Measurements from ENCODE around the gene CD82.

CD82 gene

GRCh38 chr11:44561964-44562734 lies 3.3 kb upstream of the CD82 start:
- DNase-seq, result no peak

GRCh38 chr11:44562845-44563460 lies 2.5 kb upstream of the CD82 start:
- no peak for DNase-seq

- no peak for DNase-seq
Observed at GRCh38 chr11:44563711-44564110, 1.8 kb upstream of the CD82 start.

- peak; percentile 87 for DNase-seq
Observed at GRCh38 chr11:44564166-44564565, 1.3 kb upstream of the CD82 start.

- peak; percentile 74 for DNase-seq
Observed at GRCh38 chr11:44564670-44565210, 723 bp upstream of the CD82 start.

GRCh38 chr11:44565953-44566949 lies 788 bp downstream of the CD82 start:
- peak; percentile 33 for DNase-seq

GRCh38 chr11:44566952-44567875 lies 1.8 kb downstream of the CD82 start:
- DNase-seq, result no peak

- DNase-seq, result no peak
Observed at GRCh38 chr11:44567876-44568256, 2.4 kb downstream of the CD82 start.

GRCh38 chr11:44568331-44568657 lies 2.8 kb downstream of the CD82 start:
- DNase-seq, result no peak

GRCh38 chr11:44568658-44569473 lies 3.4 kb downstream of the CD82 start:
- no peak for DNase-seq

GRCh38 chr11:44570411-44571155 lies 5.1 kb downstream of the CD82 start:
- DNase-seq, result no peak

GRCh38 chr11:44571871-44572270 lies 6.4 kb downstream of the CD82 start:
- no peak for DNase-seq

- no peak for DNase-seq
Observed at GRCh38 chr11:44572436-44572835, 7.0 kb downstream of the CD82 start.

GRCh38 chr11:44572884-44573283 lies 7.4 kb downstream of the CD82 start:
- DNase-seq, result no peak

- DNase-seq, result no peak
Observed at GRCh38 chr11:44573333-44573732, 7.9 kb downstream of the CD82 start.

GRCh38 chr11:44574610-44575287 lies 9.3 kb downstream of the CD82 start:
- DNase-seq, result no peak

GRCh38 chr11:44575288-44575672 lies 9.8 kb downstream of the CD82 start:
- no peak for DNase-seq

- no peak for DNase-seq
Observed at GRCh38 chr11:44575962-44576361, 10.5 kb downstream of the CD82 start.

GRCh38 chr11:44576656-44577055 lies 11.2 kb downstream of the CD82 start:
- DNase-seq, result no peak

All from NCI-H2029 (cell line).